Esophagus (tissue), 2 donors: ENCODE results near the gene ZYX. TPM values are rescaled to one million over a fixed set of nuclear protein-coding genes. Genes with fewer than 3 reads are reported as not detected.

ENCODE experiments used
- H3K27ac ChIP-seq, 2 donors: one replicate each; pipeline ENCODE4 v1.5.1; 2013; ENCODE audit warnings: low read depth in 2 of 2, mild to moderate bottlenecking in 2 of 2, inconsistent platforms in 1 of 2, low read length in 1 of 2, moderate library complexity in 1 of 2
- H3K27me3 ChIP-seq, 2 donors: one replicate each; pipeline ENCODE4 v1.6.1; 2013; ENCODE audit warnings: low read length in 2 of 2, control low read depth in 1 of 2, mild to moderate bottlenecking in 1 of 2; ENCODE audit not compliant: insufficient read depth in 2 of 2, control insufficient read depth in 1 of 2
- H3K36me3 ChIP-seq, 2 donors: one replicate each; pipeline ENCODE4 v1.6.1; 2013; ENCODE audit warnings: low read length in 1 of 2; ENCODE audit not compliant: control insufficient read depth in 2 of 2, insufficient read depth in 2 of 2
- H3K4me1 ChIP-seq, 2 donors: one replicate each; pipeline ENCODE4 v1.6.1; 2013; ENCODE audit warnings: low read length in 1 of 2; ENCODE audit not compliant: control insufficient read depth in 2 of 2, insufficient read depth in 2 of 2
- H3K4me3 ChIP-seq, 2 donors: one replicate each; pipeline ENCODE4 v1.5.1; 2013; ENCODE audit warnings: low read length in 2 of 2, mild to moderate bottlenecking in 2 of 2, low read depth in 1 of 2, moderate library complexity in 1 of 2
- H3K9me3 ChIP-seq, 2 donors: one replicate each; pipeline ENCODE4 v1.6.1; 2013; ENCODE audit warnings: mild to moderate bottlenecking in 2 of 2, low read depth in 1 of 2, low read length in 1 of 2, moderate library complexity in 1 of 2; ENCODE audit not compliant: control insufficient read depth in 2 of 2, insufficient read depth in 1 of 2
- WGBS, 2 donors: extraction: QIAGEN DNeasy Blood & Tissue Kit; methylation state at CpG; one replicate each; pipeline ENCODE4 v1.1.7; 2013; 5-methylcytosine and 5-hydroxymethylcytosine counted together
- polyA plus RNA-seq, 2 donors: library from polyadenylated mRNA; stranded (reverse); fragments of 200-250 nt; gene quantifications; one replicate each; pipeline ENCODE4 v1.2.3, GENCODE V29; 2013
- donor health status: healthy with polysubstance abuse.
- donor health status: Bipolar disorder and iron deficiency.

The ZYX gene
- polyA plus RNA-seq, 2 donors, result 62.7 to 92.3 TPM

DNA sequence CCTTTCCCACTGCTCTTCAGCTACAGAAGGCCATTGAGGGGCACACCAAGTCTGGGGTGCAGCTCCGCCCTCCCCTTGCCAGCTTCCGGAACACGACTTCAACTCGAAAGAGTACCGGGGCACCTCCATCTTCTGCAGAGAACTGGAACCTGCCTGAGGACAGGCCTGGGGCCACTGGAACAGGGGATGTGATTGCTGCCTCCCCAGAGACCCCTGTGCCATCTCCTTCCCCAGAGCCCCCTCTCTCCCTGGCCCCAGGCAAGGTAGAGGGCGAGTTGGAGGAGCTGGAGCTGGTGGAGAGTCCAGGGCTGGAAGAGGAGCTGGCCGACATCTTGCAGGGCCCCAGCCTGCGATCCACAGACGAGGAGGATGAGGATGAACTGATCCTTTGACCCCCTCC is 29.6 kb upstream of the ZYX start:
- no peaks in the 10 kb centered on the region for H3K9me3 ChIP-seq

GRCh38 chr7:143352531-143353002 is 28.6 kb upstream of the ZYX start:
- H3K4me1 ChIP-seq, result no peaks in the 10 kb centered on the region
- no peak overlapping the region for H3K27ac ChIP-seq
- H3K9me3 ChIP-seq, result no peaks in the 10 kb centered on the region
- H3K4me3 ChIP-seq, result no peak overlapping the region
- H3K27me3 ChIP-seq, result no peaks in the 10 kb centered on the region
- no peaks in the 10 kb centered on the region for H3K36me3 ChIP-seq
- WGBS, 2 donors, result 87 to 88% methylated on average over 11 of the region's 11 CpGs

More for the DNA sequence above, 29.6 kb upstream of the ZYX start:
- Histone ChIP-seq H3K27ac (no peak overlapping the region), H3K4me1 (no peaks in the 10 kb centered on the region), H3K4me3 (no peak overlapping the region), H3K27me3 (no peaks in the 10 kb centered on the region), H3K36me3 (no peaks in the 10 kb centered on the region)
- 91 to 93% methylated on average over 9 of the region's 9 CpGs for WGBS, 2 donors

DNA sequence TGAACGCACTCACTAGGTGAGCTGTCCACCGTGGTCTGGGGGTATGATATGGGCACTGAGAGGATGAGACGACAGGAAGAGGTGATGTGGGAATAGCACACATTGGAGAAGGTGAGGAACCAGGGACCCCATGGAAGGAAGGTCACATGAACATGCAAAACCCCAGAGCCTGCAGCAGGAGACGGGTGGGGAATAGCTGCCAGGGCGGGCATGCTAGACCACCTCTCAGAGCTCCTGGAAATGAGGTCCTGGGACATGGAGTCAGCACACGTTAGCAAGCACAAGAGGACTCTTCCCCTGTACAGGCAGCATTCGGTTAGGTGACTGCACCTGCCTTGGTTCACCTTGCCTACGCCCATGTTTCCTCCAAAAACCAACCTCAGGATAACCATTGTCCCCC is 26.8 kb upstream of the ZYX start:
- H3K27me3 ChIP-seq, result no peaks in the 10 kb centered on the region
- no peak overlapping the region for H3K27ac ChIP-seq
- no peak overlapping the region for H3K4me3 ChIP-seq
- 94% methylated on average over 8 of the region's 8 CpGs for WGBS, 2 donors
- H3K9me3 ChIP-seq, result no peaks in the 10 kb centered on the region
- no peaks in the 10 kb centered on the region for H3K4me1 ChIP-seq
- no peaks in the 10 kb centered on the region for H3K36me3 ChIP-seq

- 74 to 90% methylated on average over 8 of the region's 8 CpGs for WGBS, 2 donors
- no peak overlapping the region for H3K4me3 ChIP-seq
- no peak overlapping the region for H3K27ac ChIP-seq
- H3K36me3 ChIP-seq, result no peaks in the 10 kb centered on the region
- no peaks in the 10 kb centered on the region for H3K4me1 ChIP-seq
- H3K27me3 ChIP-seq, result no peaks in the 10 kb centered on the region
- no peaks in the 10 kb centered on the region for H3K9me3 ChIP-seq
These were observed 26.2 kb upstream of the ZYX start for GRCh38 chr7:143354965-143355364.

- Histone ChIP-seq H3K4me3 (no peak overlapping the region), H3K36me3 (no peaks in the 10 kb centered on the region), H3K27ac (no peak overlapping the region), H3K27me3 (no peaks in the 10 kb centered on the region), H3K9me3 (no peaks in the 10 kb centered on the region), H3K4me1 (no peaks in the 10 kb centered on the region)
- 89 to 91% methylated on average over 16 of the region's 16 CpGs for WGBS, 2 donors
These were observed 25.4 kb upstream of the ZYX start for GRCh38 chr7:143355450-143356385.

DNA sequence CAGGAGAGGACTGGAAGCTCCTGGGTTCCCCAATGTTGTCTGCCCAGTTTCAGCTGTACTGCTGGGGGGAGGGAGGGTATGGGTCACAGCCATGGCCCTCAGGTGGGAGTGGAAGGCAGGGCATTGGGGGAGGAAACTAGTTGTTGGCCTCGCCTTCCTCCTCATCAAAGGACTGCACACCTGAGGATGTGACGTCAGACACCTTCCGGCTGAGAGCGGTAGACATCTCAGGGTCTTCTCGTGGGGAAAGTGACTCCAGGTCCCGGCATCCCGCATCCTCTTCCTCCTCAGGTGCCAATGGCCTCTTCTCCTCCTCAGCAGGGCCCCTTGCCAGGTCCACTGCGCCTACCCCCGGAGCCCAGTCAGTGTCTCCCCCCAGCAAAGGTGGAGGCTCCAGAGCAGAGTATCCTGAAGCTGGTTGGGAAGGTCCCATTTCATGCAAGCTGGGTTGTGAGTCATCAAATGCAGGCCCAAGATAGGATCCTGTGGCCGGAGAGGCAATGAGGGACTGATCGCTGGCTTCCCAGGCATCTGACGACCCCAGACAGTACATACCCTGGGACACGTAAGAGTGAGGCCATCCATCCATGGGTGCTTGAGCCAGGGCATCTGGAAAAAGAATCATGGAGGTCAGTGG is 24.6 kb upstream of the ZYX start:
- Histone ChIP-seq H3K9me3 (no peaks in the 10 kb centered on the region), H3K27me3 (no peaks in the 10 kb centered on the region), H3K27ac (no peak overlapping the region), H3K4me3 (no peak overlapping the region), H3K36me3 (no peaks in the 10 kb centered on the region), H3K4me1 (no peaks in the 10 kb centered on the region)
- 95% methylated on average over 13 of the region's 13 CpGs for WGBS, 2 donors

DNA sequence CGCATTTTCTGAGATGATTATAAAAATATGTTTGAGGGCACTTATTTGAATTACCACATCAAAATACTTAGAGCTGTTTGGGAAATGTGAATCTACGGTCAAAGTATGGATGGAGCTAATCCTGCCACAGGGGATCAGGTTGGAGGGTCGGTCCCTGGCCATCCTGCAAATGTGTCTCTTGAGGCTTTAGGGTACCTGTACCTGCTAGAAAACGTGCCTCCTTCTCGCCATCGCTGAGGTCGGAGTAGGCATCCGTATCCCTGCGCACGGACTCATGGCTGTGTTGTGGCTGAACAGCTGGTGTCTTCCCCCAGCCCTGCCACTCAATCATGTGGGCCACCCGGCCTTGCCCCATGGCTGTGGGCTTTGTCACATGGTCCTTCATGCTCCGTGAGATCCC is 22.5 kb upstream of the ZYX start:
- no peaks in the 10 kb centered on the region for H3K36me3 ChIP-seq
- 88 to 89% methylated on average over 12 of the region's 12 CpGs for WGBS, 2 donors
- no peaks in the 10 kb centered on the region for H3K4me1 ChIP-seq
- no peak overlapping the region for H3K27ac ChIP-seq
- no peaks in the 10 kb centered on the region for H3K9me3 ChIP-seq
- H3K4me3 ChIP-seq, result no peak overlapping the region
- H3K27me3 ChIP-seq, result peaks cover 0 to 13% of the 10 kb centered on the region in 2 donors

GRCh38 chr7:143359771-143360353 is 21.3 kb upstream of the ZYX start:
- Histone ChIP-seq H3K27ac (no peak overlapping the region), H3K27me3 (peaks cover 0 to 15% of the 10 kb centered on the region in 2 donors), H3K4me3 (no peak overlapping the region), H3K36me3 (no peaks in the 10 kb centered on the region), H3K9me3 (no peaks in the 10 kb centered on the region), H3K4me1 (no peaks in the 10 kb centered on the region)
- 72 to 79% methylated on average over 11 of the region's 11 CpGs for WGBS, 2 donors

DNA sequence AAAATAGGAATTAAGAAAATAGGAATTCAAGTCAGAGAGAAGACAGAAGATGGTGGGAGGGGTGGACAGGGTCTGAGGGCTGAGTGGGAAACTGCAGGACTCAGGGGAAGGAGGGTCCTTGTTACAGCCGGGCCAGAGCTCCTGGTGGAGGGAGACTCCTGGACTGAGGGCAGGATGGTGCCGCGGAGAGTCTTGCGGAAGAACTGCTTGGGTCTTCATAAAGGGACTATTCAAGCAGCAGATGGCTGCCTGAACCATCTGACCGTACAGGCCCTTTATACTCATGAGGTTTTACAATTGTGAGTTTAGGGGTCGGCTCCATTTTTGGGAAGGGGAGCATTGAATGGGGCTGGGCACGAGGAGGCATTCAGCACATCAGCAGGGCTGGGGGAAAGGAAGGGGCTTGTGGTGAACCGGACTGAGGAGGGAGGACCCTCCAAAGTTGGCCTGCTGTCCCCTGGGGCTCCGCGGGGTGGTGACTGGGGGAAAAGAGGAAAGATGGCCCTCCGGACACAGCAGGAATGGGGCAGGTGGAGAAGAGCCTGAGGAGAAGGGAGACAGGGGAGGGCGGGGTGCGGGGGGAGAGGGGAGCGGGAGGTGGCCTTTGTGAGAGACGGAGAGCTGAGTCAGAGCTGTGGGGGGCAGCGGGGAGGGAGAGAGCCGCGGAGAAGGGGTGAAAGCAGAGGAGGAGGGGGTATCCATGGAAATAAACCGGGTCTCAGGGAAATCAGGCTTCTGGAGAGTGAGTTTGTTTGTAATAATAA is 20.2 kb upstream of the ZYX start:
- Histone ChIP-seq H3K27me3 (peaks cover 0 to 15% of the 10 kb centered on the region in 2 donors), H3K4me3 (no peak overlapping the region), H3K27ac (no peak overlapping the region), H3K4me1 (no peaks in the 10 kb centered on the region), H3K9me3 (no peaks in the 10 kb centered on the region), H3K36me3 (no peaks in the 10 kb centered on the region)
- 38 to 44% methylated on average over 19 of the region's 19 CpGs for WGBS, 2 donors
